Activated B cell treated with CpG ODN at 0.5 μM for 24 hours (primary cell): Measurements from ENCODE around the gene EPB41L4B. TPM values are rescaled to one million over a fixed set of nuclear protein-coding genes. Genes with fewer than 3 reads are reported as not detected.

Source experiments
- ATAC-seq: fragments of 200-7000 bp; cut with Tn5 transposase; one replicate; pipeline ENCODE4 v1.10.0; 2021; ENCODE audit warnings: low read depth, mild to moderate bottlenecking, moderate library complexity
- CTCF ChIA-PET: fragments of 350-600 bp; sonication (Branson Sonifier 250); formaldehyde crosslinking; loops from one replicate; lab custom pipeline; 2021; ENCODE audit warnings: antibody characterized with exemption; lab: Charles Lee
- POLR2A ChIA-PET: fragments of 350-600 bp; sonication (Branson Sonifier 250); formaldehyde crosslinking; loops from one replicate; lab custom pipeline; 2021; ENCODE audit warnings: antibody characterized with exemption; lab: Charles Lee
- DNase-seq: peaks from one replicate; pipeline ENCODE4 v3.0.0; 2022
- H3K27ac Mint-ChIP-seq: one replicate; pipeline ENCODE4 v1.8.0; 2020; ENCODE audit warnings: mixed read lengths
- H3K27me3 Mint-ChIP-seq: one replicate; pipeline ENCODE4 v1.8.0; 2021; ENCODE audit warnings: mixed read lengths
- H3K36me3 Mint-ChIP-seq: one replicate; pipeline ENCODE4 v1.8.0; 2021; ENCODE audit warnings: low read depth, mixed read lengths
- H3K4me1 Mint-ChIP-seq: one replicate; pipeline ENCODE4 v1.8.0; 2021; ENCODE audit warnings: mixed read lengths
- H3K4me3 Mint-ChIP-seq: one replicate; pipeline ENCODE4 v1.8.0; 2020; ENCODE audit warnings: mild to moderate bottlenecking, mixed read lengths
- H3K9me3 Mint-ChIP-seq: one replicate; pipeline ENCODE4 v1.8.0; 2020; ENCODE audit warnings: mixed read lengths
- intact Hi-C: fragments of 100-400 bp; cut with micrococcal nuclease; formaldehyde crosslinking; loops from one replicate; pipeline ENCODE4 v1.15.1; 2024
- total RNA-seq: library from RNA; stranded (reverse); gene quantifications from 2 replicates; pipeline ENCODE4 v1.2.3, GENCODE V29; 2022
- TF ChIP-seq, protein P1 (sequence below): fragments of 200-600 bp; IDR thresholded peaks from one replicate; pipeline ENCODE4 v1.8.0; 2022; ENCODE audit warnings: antibody characterized with exemption, mild to moderate bottlenecking

Gene EPB41L4B
- total RNA-seq, 1 donor from 2014 or later, result 5.3 TPM

DNA sequence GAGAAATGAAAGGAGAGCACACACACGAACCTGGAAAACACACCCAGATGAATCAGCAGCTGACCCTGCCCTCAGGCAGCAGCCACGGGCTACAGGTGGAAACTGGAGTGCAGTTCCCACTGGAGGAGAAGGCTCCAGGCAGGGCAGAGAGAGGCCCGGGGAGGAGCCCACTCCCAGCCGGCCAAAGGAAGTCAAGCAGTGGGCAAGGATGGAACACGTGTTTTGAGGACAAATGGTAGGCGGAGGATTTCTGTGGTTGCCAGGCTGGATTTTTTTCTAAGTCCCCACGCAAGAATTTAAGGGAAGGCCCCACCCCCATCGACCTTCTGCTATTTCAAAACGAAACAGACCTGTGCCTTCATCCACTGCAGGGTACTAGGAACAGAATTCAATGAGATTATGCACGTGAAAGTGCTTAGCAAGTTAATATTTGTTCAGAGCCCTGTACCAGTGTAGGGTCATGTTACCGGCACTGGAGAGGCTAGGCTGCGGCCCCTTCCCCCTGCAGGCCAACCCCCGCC lies 6.8 kb downstream of the EPB41L4B start:
- no peak for ATAC-seq
- intact Hi-C loops, result loop anchor here (10.0 kb wide), 1 partner anchor 1819 kb away; no protein-coding TSS in a partner anchor

GRCh38 chr9:109313351-109313750 lies 7.5 kb downstream of the EPB41L4B start:
- intact Hi-C loops, result loop anchor here (10.0 kb wide), 1 partner anchor 1819 kb away; no protein-coding TSS in a partner anchor
- CTCF ChIA-PET, result no interaction called here
- H3K4me1 Mint-ChIP-seq, result peaks cover 9% of the 10 kb centered on the region

More for the DNA sequence above, 6.8 kb downstream of the EPB41L4B start:
- Mint-ChIP-seq H3K36me3 (no peaks in the 10 kb centered on the region), H3K27ac (no peak overlapping the region), H3K4me3 (no peak overlapping the region), H3K4me1 (peaks cover 16% of the 10 kb centered on the region), H3K9me3 (no peaks in the 10 kb centered on the region), H3K27me3 (peaks cover 52% of the 10 kb centered on the region)
- TF ChIP-seq, protein P1, sequence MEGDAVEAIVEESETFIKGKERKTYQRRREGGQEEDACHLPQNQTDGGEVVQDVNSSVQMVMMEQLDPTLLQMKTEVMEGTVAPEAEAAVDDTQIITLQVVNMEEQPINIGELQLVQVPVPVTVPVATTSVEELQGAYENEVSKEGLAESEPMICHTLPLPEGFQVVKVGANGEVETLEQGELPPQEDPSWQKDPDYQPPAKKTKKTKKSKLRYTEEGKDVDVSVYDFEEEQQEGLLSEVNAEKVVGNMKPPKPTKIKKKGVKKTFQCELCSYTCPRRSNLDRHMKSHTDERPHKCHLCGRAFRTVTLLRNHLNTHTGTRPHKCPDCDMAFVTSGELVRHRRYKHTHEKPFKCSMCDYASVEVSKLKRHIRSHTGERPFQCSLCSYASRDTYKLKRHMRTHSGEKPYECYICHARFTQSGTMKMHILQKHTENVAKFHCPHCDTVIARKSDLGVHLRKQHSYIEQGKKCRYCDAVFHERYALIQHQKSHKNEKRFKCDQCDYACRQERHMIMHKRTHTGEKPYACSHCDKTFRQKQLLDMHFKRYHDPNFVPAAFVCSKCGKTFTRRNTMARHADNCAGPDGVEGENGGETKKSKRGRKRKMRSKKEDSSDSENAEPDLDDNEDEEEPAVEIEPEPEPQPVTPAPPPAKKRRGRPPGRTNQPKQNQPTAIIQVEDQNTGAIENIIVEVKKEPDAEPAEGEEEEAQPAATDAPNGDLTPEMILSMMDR, result no peak
- DNase-seq, result no peak
- ChIA-PET CTCF (no interaction called here), POLR2A (no interaction called here)

GRCh38 chr9:109312783-109313182 lies 8.1 kb downstream of the EPB41L4B start:
- no peak for ATAC-seq
- no peak overlapping the region for H3K27ac Mint-ChIP-seq
- TF ChIP-seq, protein P1, result no peak
- no peaks in the 10 kb centered on the region for H3K9me3 Mint-ChIP-seq
- no peak for DNase-seq
- intact Hi-C loops, result loop anchor here (10.0 kb wide), 1 partner anchor 1818 kb away; no protein-coding TSS in a partner anchor
- H3K4me1 Mint-ChIP-seq, result peaks cover 7% of the 10 kb centered on the region
- H3K4me3 Mint-ChIP-seq, result no peak overlapping the region
- ChIA-PET POLR2A (no interaction called here), CTCF (no interaction called here)
- no peaks in the 10 kb centered on the region for H3K36me3 Mint-ChIP-seq
- peaks cover 41% of the 10 kb centered on the region for H3K27me3 Mint-ChIP-seq

More at GRCh38 chr9:109313351-109313750, 7.5 kb downstream of the EPB41L4B start:
- H3K27me3 Mint-ChIP-seq, result peaks cover 46% of the 10 kb centered on the region
- no peak overlapping the region for H3K4me3 Mint-ChIP-seq
- H3K36me3 Mint-ChIP-seq, result no peaks in the 10 kb centered on the region
- DNase-seq, result no peak
- no peaks in the 10 kb centered on the region for H3K9me3 Mint-ChIP-seq
- POLR2A ChIA-PET, result no interaction called here
- no peak overlapping the region for H3K27ac Mint-ChIP-seq
- no peak for ATAC-seq
- TF ChIP-seq, protein P1, result no peak

DNA sequence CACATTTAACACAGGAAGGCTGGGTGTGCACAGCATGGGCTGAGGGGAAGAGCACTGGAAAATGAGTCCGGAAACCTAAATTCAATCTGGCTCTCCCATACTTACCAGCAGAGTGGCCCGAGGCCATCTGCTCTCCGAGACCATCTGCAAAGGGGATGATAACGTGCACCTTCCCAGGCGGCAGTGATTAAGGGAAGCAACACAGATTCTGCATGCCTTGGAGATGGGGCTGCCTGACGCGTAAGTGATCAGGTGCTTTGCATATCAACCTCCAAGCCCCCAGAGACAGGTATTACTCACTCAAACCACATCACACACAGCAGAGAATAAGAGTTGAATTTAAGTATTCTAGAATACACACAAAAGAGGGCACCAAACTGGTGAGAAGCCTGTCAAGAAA lies 9.1 kb downstream of the EPB41L4B start:
- intact Hi-C loops, result loop anchor here (10.0 kb wide), 1 partner anchor 1817 kb away; no protein-coding TSS in a partner anchor
- ChIA-PET POLR2A (no interaction called here), CTCF (no interaction called here)
- TF ChIP-seq, protein P1, result no peak
- H3K27me3 Mint-ChIP-seq, result peaks cover 32% of the 10 kb centered on the region
- no peak for DNase-seq
- no peak overlapping the region for H3K27ac Mint-ChIP-seq
- H3K4me1 Mint-ChIP-seq, result peaks cover 7% of the 10 kb centered on the region
- ATAC-seq, result peak; percentile 96
- no peaks in the 10 kb centered on the region for H3K36me3 Mint-ChIP-seq
- H3K9me3 Mint-ChIP-seq, result no peaks in the 10 kb centered on the region
- H3K4me3 Mint-ChIP-seq, result no peak overlapping the region

DNA sequence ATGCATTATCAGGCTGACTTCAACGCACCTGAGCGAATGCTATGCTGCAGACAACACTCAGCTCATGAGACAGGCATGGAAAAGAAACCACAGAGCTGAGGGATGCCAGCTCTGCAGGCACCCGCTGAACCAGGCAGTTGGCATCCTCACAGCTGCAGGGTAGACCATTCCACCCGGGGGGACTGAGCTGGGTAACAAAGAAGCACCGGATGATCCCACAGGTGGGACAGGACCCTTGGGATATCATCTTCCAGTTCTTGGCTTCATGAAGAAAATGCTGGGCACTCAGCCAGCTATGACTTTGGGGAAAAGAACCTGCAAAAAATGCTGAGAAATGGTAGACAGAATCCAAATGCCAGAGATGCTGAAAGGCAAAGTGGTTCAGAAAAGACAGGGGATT lies 9.6 kb downstream of the EPB41L4B start:
- no peak for ATAC-seq
- TF ChIP-seq, protein P1, result no peak
- Mint-ChIP-seq H3K4me1 (peaks cover 7% of the 10 kb centered on the region), H3K27me3 (peaks cover 30% of the 10 kb centered on the region), H3K36me3 (no peaks in the 10 kb centered on the region), H3K9me3 (no peaks in the 10 kb centered on the region), H3K27ac (no peak overlapping the region), H3K4me3 (no peak overlapping the region)
- intact Hi-C loops, result loop anchor here (10.0 kb wide), 1 partner anchor 1816 kb away; no protein-coding TSS in a partner anchor
- DNase-seq, result no peak
- POLR2A ChIA-PET, result no interaction called here
- CTCF ChIA-PET, result no interaction called here
